Cardiac fibroblast (primary cell): Measurements from ENCODE around the gene HSF2BP.
"Not testable (repeated sequence)": the region's sequence is repeated elsewhere in the genome, so short reads cannot be mapped to it uniquely, and the experiment has no call there.

Source experiments
- DNase-seq, 2 donors: peaks; one replicate each; pipeline versions ENCODE4 v3.0.0 to v3.0.0-alpha.2; 2010; ENCODE audit warnings: low read depth in 2 of 2
- H3K4me3 ChIP-seq, 2 donors: replicated peaks in 1 of 2; 1 replicate in 1 of 2; 2 replicates in 1 of 2; pipeline ENCODE4 v1.5.1; 2011; ENCODE audit warnings: low read depth in 2 of 2, low read length in 2 of 2, mild to moderate bottlenecking in 2 of 2, moderate library complexity in 1 of 2
- CTCF ChIP-seq: IDR thresholded peaks from one replicate; pipeline ENCODE4 v1.5.1; 2011; ENCODE audit warnings: low read depth, mild to moderate bottlenecking, low read length, inconsistent platforms

HSF2BP gene

GRCh38 chr21:43699933-43700599 is 40.8 kb upstream of the HSF2BP start:
- no peak for DNase-seq
- TF ChIP-seq CTCF, result no peak

GRCh38 chr21:43699492-43699777 is 40.1 kb upstream of the HSF2BP start:
- DNase-seq, result not testable (repeated sequence)

More at GRCh38 chr21:43699933-43700599, 40.8 kb upstream of the HSF2BP start:
- no peak overlapping the region for H3K4me3 ChIP-seq

GRCh38 chr21:43697758-43698643 is 38.7 kb upstream of the HSF2BP start:
- DNase-seq, result peak; percentile 13 to 47
- no peak for TF ChIP-seq CTCF

More at GRCh38 chr21:43699492-43699777, 40.1 kb upstream of the HSF2BP start:
- not testable (repeated sequence) for H3K4me3 ChIP-seq

GRCh38 chr21:43696214-43696613 is 36.9 kb upstream of the HSF2BP start:
- TF ChIP-seq CTCF, result no peak
- H3K4me3 ChIP-seq, result no peak overlapping the region

More at GRCh38 chr21:43697758-43698643, 38.7 kb upstream of the HSF2BP start:
- no peak overlapping the region for H3K4me3 ChIP-seq

GRCh38 chr21:43694437-43695079 is 35.3 kb upstream of the HSF2BP start:
- no peak for TF ChIP-seq CTCF
- DNase-seq, result no peak
- no peak overlapping the region for H3K4me3 ChIP-seq

More at GRCh38 chr21:43696214-43696613, 36.9 kb upstream of the HSF2BP start:
- no peak for DNase-seq

- no peak for TF ChIP-seq CTCF
- no peak for DNase-seq
- no peak overlapping the region for H3K4me3 ChIP-seq
Observed at GRCh38 chr21:43693981-43694380, 34.7 kb upstream of the HSF2BP start.

- no peak for TF ChIP-seq CTCF
Observed at GRCh38 chr21:43692949-43693348, 33.7 kb upstream of the HSF2BP start.

More at GRCh38 chr21:43692949-43693348, 33.7 kb upstream of the HSF2BP start:
- no peak overlapping the region for H3K4me3 ChIP-seq
- no peak for DNase-seq
